HepG2 (cell line): ENCODE data around the gene SLC38A2. TPM values are rescaled to one million over a fixed set of nuclear protein-coding genes. Genes with fewer than 3 reads are reported as not detected.

Experiments
- DNMT3B ChIP-seq: conservative IDR thresholded peaks from 2 replicates; pipeline ENCODE4 v1.6.1; 2016; ENCODE audit warnings: missing biosample characterization, control low read depth
- FOXA1 ChIP-seq, 2 experiments: fragments of 450-650 bp in 1 of 2; sonication (generic) in 1 of 2; formaldehyde crosslinking in 1 of 2; IDR thresholded peaks; 2 replicates each; pipeline versions ENCODE4 v1.4.0 to v1.6.1; 2016 to 2020; ENCODE audit warnings: missing genetic modification reagents in 1 of 2
- GMEB1 ChIP-seq: sonication (generic); formaldehyde crosslinking; IDR thresholded peaks from 2 replicates; pipeline ENCODE4 v1.5.1; 2020; ENCODE audit warnings: missing genetic modification reagents, mild to moderate bottlenecking, borderline replicate concordance
- KDM2A ChIP-seq: sonication (generic); formaldehyde crosslinking; IDR thresholded peaks from 2 replicates; pipeline ENCODE4 v1.4.0; 2020; ENCODE audit warnings: low read depth, missing genetic modification reagents, borderline replicate concordance
- MNT ChIP-seq: fragments of 450-650 bp; IDR thresholded peaks from 2 replicates; pipeline ENCODE4 v1.6.1; 2016
- MTF1 ChIP-seq: sonication (generic); formaldehyde crosslinking; IDR thresholded peaks from 2 replicates; pipeline ENCODE4 v1.5.0; 2020; ENCODE audit warnings: missing genetic modification reagents
- MXD4 ChIP-seq: IDR thresholded peaks from 2 replicates; pipeline ENCODE4 v1.6.1; 2016; ENCODE audit warnings: mild to moderate bottlenecking, missing biosample characterization, missing genetic modification reagents
- NFE2L1 ChIP-seq: sonication (generic); formaldehyde crosslinking; IDR thresholded peaks from 2 replicates; pipeline ENCODE4 v1.4.0; 2020; ENCODE audit warnings: missing genetic modification reagents, mild to moderate bottlenecking, borderline replicate concordance
- PAX8 ChIP-seq: sonication (generic); formaldehyde crosslinking; IDR thresholded peaks from 2 replicates; pipeline ENCODE4 v1.8.0; 2022; ENCODE audit warnings: mild to moderate bottlenecking, missing genetic modification reagents, borderline replicate concordance
- POLR2A ChIP-seq, 2 experiments: IDR thresholded peaks; 2 replicates each; pipeline ENCODE4 v1.6.1; 2011; ENCODE audit warnings: low read depth in 2 of 2, low read length in 2 of 2, mild to moderate bottlenecking in 1 of 2, moderate library complexity in 1 of 2; ENCODE audit not compliant: insufficient read depth in 1 of 2
- RBFOX2 ChIP-seq: fragments of 200-400 bp; formaldehyde crosslinking; IDR thresholded peaks from 2 replicates; pipeline ENCODE4 v1.6.1; 2017; ENCODE audit warnings: low read depth, mild to moderate bottlenecking, low read length
- ZBTB25 ChIP-seq: IDR thresholded peaks from 2 replicates; pipeline ENCODE4 v1.6.1; 2018; ENCODE audit warnings: missing genetic modification reagents
- ZFP36L1 ChIP-seq: sonication (generic); formaldehyde crosslinking; IDR thresholded peaks from 2 replicates; pipeline ENCODE4 v1.8.0; 2022; ENCODE audit warnings: mild to moderate bottlenecking, missing genetic modification reagents, moderate library complexity
- ZKSCAN5 ChIP-seq: sonication (generic); formaldehyde crosslinking; IDR thresholded peaks from 2 replicates; pipeline ENCODE4 v1.5.1; 2020; ENCODE audit warnings: mild to moderate bottlenecking, missing genetic modification reagents
- ZMYM3 ChIP-seq: sonication (generic); formaldehyde crosslinking; IDR thresholded peaks from 2 replicates; pipeline ENCODE4 v1.5.1; 2020; ENCODE audit warnings: mild to moderate bottlenecking, missing genetic modification reagents
- ZNF142 ChIP-seq: sonication (generic); formaldehyde crosslinking; IDR thresholded peaks from 2 replicates; pipeline ENCODE4 v1.4.0; 2020; ENCODE audit warnings: missing genetic modification reagents
- ZNF20 ChIP-seq: sonication (generic); formaldehyde crosslinking; IDR thresholded peaks from 2 replicates; pipeline ENCODE4 v1.4.0; 2020; ENCODE audit warnings: mild to moderate bottlenecking, moderate library complexity, missing genetic modification reagents
- ZNF546 ChIP-seq: sonication (generic); formaldehyde crosslinking; conservative IDR thresholded peaks from 2 replicates; pipeline ENCODE4 v1.8.1; 2023; ENCODE audit warnings: mild to moderate bottlenecking, missing genetic modification reagents
- ZNF781 ChIP-seq: sonication (generic); formaldehyde crosslinking; IDR thresholded peaks from 2 replicates; pipeline ENCODE4 v1.5.1; 2020; ENCODE audit warnings: borderline replicate concordance, mild to moderate bottlenecking, missing genetic modification reagents; ENCODE audit errors: not compliant biosample characterization
- polyA plus RNA-seq, 8 experiments: library from polyadenylated mRNA; depleted of rRNA in 3 of 8; stranded (reverse) in 7 of 8; unstranded in 1 of 8; fragments of >200 nt; fragmentation: Illumina TruSeq in 4 of 8; extraction: Trizol in 4 of 8; gene quantifications; 2 replicates each; pipeline versions ENCODE4 v1.2.1 to v1.2.3, GENCODE V29; 2011 to 2016; ENCODE audit warnings: low read depth in 4 of 8, missing spikeins in 1 of 8, mixed read lengths in 1 of 8; ENCODE audit not compliant: insufficient read depth in 1 of 8
- total RNA-seq, 5 experiments: library from RNA; depleted of rRNA; stranded (reverse); fragments of >200 nt; fragmentation: Illumina TruSeq; extraction: Trizol; gene quantifications; 2 replicates each; pipeline ENCODE4 v1.2.3, GENCODE V29; 2016; ENCODE audit warnings: low read depth in 1 of 5

SLC38A2 gene
- total and polyA plus RNA-seq, 2 of the 13 experiments (the other 11 are each of a cell fraction or from before 2014, with no cell fraction given) = 368 to 880 TPM

GRCh38 chr12:46368138-46368537, 4.4 kb downstream of the SLC38A2 start (continued):
- TF ChIP-seq MNT = no peak
- no peak for TF ChIP-seq ZNF142 (CRISPR knock-in tag)
- TF ChIP-seq NFE2L1 (CRISPR knock-in tag) = no peak
- no peak for TF ChIP-seq DNMT3B
- peak; percentile 84 for TF ChIP-seq RBFOX2
- TF ChIP-seq POLR2A (IDR thresholded peaks at IDR 0.05; ENCODE audit: insufficient read depth in 1 of 2, low read depth in 2 of 2, low read length in 2 of 2) = peak; percentile 58 to 63; a peak in 2 of 4 replicates
- TF ChIP-seq PAX8 (CRISPR knock-in tag) = no peak
- TF ChIP-seq KDM2A = no peak
- no peak for TF ChIP-seq MXD4 (CRISPR knock-in tag)
- no peak for TF ChIP-seq GMEB1
- no peak for TF ChIP-seq FOXA1 (IDR thresholded peaks at IDR 0.05)
- TF ChIP-seq FOXA1 (CRISPR knock-in tag; IDR thresholded peaks at IDR 0.05) = peak; percentile 9; the same call in 1 of the 2 replicates
- TF ChIP-seq ZBTB25 = no peak; the same call in 1 of the 2 replicates
- no peak for TF ChIP-seq ZNF546 (CRISPR knock-in tag)
- TF ChIP-seq ZNF20 (CRISPR knock-in tag) = no peak
- no peak for TF ChIP-seq ZFP36L1 (CRISPR knock-in tag)
- TF ChIP-seq ZNF781 (CRISPR knock-in tag) = no peak
- no peak for TF ChIP-seq ZKSCAN5
- no peak for TF ChIP-seq MTF1
- no peak for TF ChIP-seq ZMYM3 (CRISPR knock-in tag)
